ENCODE data around the gene COL19A1. TPM values are rescaled to one million over a fixed set of nuclear protein-coding genes. Genes with fewer than 3 reads are reported as not detected.

Gene COL19A1
- total and polyA plus RNA-seq, 2 of the 13 experiments (the other 11 are each of a cell fraction or from before 2014, with no cell fraction given), result not detected

DNA sequence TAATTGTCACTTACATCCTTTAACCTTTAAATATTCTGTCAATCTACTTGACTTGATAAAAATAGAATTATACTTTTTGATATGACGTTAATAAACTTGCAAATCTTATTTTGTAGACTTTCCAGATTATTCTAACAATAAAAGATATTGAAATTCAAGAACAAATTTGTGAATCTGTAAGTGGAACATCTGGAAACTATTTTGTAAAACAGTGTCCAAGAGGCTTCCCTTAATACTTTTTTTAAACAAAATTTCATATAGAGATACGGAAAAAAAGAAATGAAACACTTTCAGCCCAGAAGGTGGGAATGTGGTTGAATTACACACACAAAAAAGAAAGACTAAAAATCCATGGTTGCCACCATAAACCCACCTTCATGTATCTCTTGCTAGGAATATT, 174.4 kb downstream of the COL19A1 start:
- intact Hi-C loops (cut with micrococcal nuclease; ENCODE audit: unreplicated experiment), result no loop called here
- 2% methylated on average over 2 of the region's 2 CpGs for WGBS (ENCODE audit: low lambda C conversion rate)

DNA sequence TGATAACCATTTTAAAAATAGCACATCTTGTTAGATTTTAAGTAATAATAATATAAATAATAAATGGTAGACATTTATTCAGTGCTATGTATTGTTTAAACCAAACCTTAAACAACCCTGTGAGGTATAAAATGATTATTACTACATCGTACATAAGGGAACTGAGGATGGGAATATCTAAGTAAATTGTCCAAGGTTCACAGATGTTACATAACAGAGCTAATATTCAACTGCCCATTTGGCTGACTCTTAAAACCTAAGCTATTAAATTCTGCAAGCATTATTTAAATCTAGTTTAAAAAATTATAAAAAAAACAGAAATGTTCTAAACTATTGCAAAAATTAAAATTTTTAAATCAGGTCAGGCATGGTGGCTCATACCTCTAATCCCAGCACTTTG, 175.1 kb downstream of the COL19A1 start:
- H3K9me3 ChIP-seq (ENCODE audit: low read length), result no peaks in the 10 kb centered on the region
- H3K36me3 ChIP-seq (replicated peaks in 1 of 2; ENCODE audit: control insufficient read depth in 1 of 2, insufficient read depth in 2 of 2, low read length in 2 of 2), result no peaks in the 10 kb centered on the region
- DNase-seq (ENCODE audit: low spot score) (no peak), FAIRE-seq (no peak), ATAC-seq (no peak)
- 24% methylated on average over 1 of the region's 1 CpG for WGBS (ENCODE audit: low lambda C conversion rate)
- ChIA-PET CTCF (ENCODE audit: low intra/inter-chr PET ratio, low total read pairs) (no interaction called here), POLR2A (no interaction called here)
- no peak overlapping the region for H3K4me2 ChIP-seq (ENCODE audit: low read depth, low read length)
- intact Hi-C loops (cut with micrococcal nuclease; ENCODE audit: unreplicated experiment) (no loop called here), in situ Hi-C loops (cut with HindIII; ENCODE audit: extremely low pct_ligation_motif_present, low pct_unique_long_range_greater_than_20kb) (no loop called here)
- no peak overlapping the region for H3K27ac ChIP-seq (ENCODE audit: extremely low read length, insufficient read depth, low read length)
- H3K79me2 ChIP-seq (ENCODE audit: insufficient read depth, low read length), result no peaks in the 10 kb centered on the region
- H3K4me1 ChIP-seq (ENCODE audit: insufficient read depth, low read length), result no peaks in the 10 kb centered on the region
- BruUV-seq (replicated peaks), result no TSS peak
- no peak overlapping the region for H2AFZ ChIP-seq (ENCODE audit: low read length)
- no peak overlapping the region for H3K9ac ChIP-seq (ENCODE audit: insufficient read depth, low read depth, low read length)
- H3K27me3 ChIP-seq (ENCODE audit: control insufficient read depth in 1 of 2, insufficient read depth in 2 of 2, low read length in 2 of 2), result no peaks in the 10 kb centered on the region; a peak in 1 of 5 replicates
- no peak overlapping the region for H3K4me3 ChIP-seq (replicated peaks in 1 of 3; ENCODE audit: insufficient read depth in 1 of 3, low read depth in 2 of 3, low read length in 3 of 3)
- H4K20me1 ChIP-seq (ENCODE audit: insufficient read depth, low read length), result no peaks in the 10 kb centered on the region
- TF ChIP-seq GABPB1 (CRISPR knock-in tag; IDR thresholded peaks at IDR 0.05) (no peak), ZNF550 (CRISPR knock-in tag; IDR thresholded peaks at IDR 0.05; ENCODE audit: borderline replicate concordance) (no peak), BCL6 (CRISPR knock-in tag; IDR thresholded peaks at IDR 0.05) (no peak), FLYWCH1 (CRISPR knock-in tag; IDR thresholded peaks at IDR 0.05) (no peak), MXD4 (CRISPR knock-in tag; IDR thresholded peaks at IDR 0.05) (no peak), HMGA1 (CRISPR knock-in tag; conservative IDR thresholded peaks at IDR 0.05) (no peak), ZNF432 (CRISPR knock-in tag; IDR thresholded peaks at IDR 0.05; ENCODE audit: borderline replicate concordance) (no peak), REXO4 (CRISPR knock-in tag; IDR thresholded peaks at IDR 0.05; ENCODE audit: borderline replicate concordance) (no peak), POLR2AphosphoS5 (IDR thresholded peaks at IDR 0.05; ENCODE audit: low read depth, low read length) (no peak), ZNF883 (CRISPR knock-in tag; IDR thresholded peaks at IDR 0.05; ENCODE audit: not compliant biosample characterization) (no peak), ZNF292 (CRISPR knock-in tag; IDR thresholded peaks at IDR 0.05; ENCODE audit: borderline replicate concordance, low read depth) (no peak)
- TF ChIP-seq, protein P1, sequence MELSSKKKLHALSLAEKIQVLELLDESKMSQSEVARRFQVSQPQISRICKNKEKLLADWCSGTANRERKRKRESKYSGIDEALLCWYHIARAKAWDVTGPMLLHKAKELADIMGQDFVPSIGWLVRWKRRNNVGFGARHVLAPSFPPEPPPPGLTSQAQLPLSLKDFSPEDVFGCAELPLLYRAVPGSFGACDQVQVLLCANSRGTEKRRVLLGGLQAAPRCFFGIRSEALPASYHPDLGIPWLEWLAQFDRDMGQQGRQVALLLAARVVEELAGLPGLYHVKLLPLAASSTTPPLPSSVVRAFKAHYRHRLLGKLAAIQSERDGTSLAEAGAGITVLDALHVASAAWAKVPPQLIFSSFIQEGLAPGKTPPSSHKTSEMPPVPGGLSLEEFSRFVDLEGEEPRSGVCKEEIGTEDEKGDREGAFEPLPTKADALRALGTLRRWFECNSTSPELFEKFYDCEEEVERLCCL (CRISPR knock-in tag; IDR thresholded peaks at IDR 0.05; ENCODE audit: borderline replicate concordance), result no peak

More for the DNA sequence above, 174.4 kb downstream of the COL19A1 start:
- no peak overlapping the region for H3K9ac ChIP-seq (ENCODE audit: insufficient read depth, low read depth, low read length)
- H3K4me3 ChIP-seq (replicated peaks in 1 of 3; ENCODE audit: insufficient read depth in 1 of 3, low read depth in 2 of 3, low read length in 3 of 3), result no peak overlapping the region
- DNase-seq (ENCODE audit: low spot score) (no peak), FAIRE-seq (no peak), ATAC-seq (no peak)
- CTCF ChIA-PET (ENCODE audit: low intra/inter-chr PET ratio, low total read pairs), result no interaction called here
- no peak overlapping the region for H3K4me2 ChIP-seq (ENCODE audit: low read depth, low read length)
- no TSS peak for BruUV-seq (replicated peaks)
- no peak overlapping the region for H2AFZ ChIP-seq (ENCODE audit: low read length)
- no peaks in the 10 kb centered on the region for H4K20me1 ChIP-seq (ENCODE audit: insufficient read depth, low read length)
- H3K4me1 ChIP-seq (ENCODE audit: insufficient read depth, low read length), result no peaks in the 10 kb centered on the region
- H3K27ac ChIP-seq (ENCODE audit: extremely low read length, insufficient read depth, low read length), result no peak overlapping the region
- H3K9me3 ChIP-seq (ENCODE audit: low read length), result no peaks in the 10 kb centered on the region
- in situ Hi-C loops (cut with HindIII; ENCODE audit: extremely low pct_ligation_motif_present, low pct_unique_long_range_greater_than_20kb), result no loop called here
- no peaks in the 10 kb centered on the region for H3K27me3 ChIP-seq (ENCODE audit: control insufficient read depth in 1 of 2, insufficient read depth in 2 of 2, low read length in 2 of 2)
- POLR2A ChIA-PET, result no interaction called here
- H3K79me2 ChIP-seq (ENCODE audit: insufficient read depth, low read length), result no peaks in the 10 kb centered on the region
- no peaks in the 10 kb centered on the region for H3K36me3 ChIP-seq (replicated peaks in 1 of 2; ENCODE audit: control insufficient read depth in 1 of 2, insufficient read depth in 2 of 2, low read length in 2 of 2)
- TF ChIP-seq SOX6 (IDR thresholded peaks at IDR 0.05) (no peak), SOX6 (CRISPR knock-in tag; IDR thresholded peaks at IDR 0.05) (no peak), ZKSCAN8 (CRISPR knock-in tag; IDR thresholded peaks at IDR 0.05; ENCODE audit: borderline replicate concordance) (no peak), KMT2B (CRISPR knock-in tag; IDR thresholded peaks at IDR 0.05) (no peak), MLLT10 (CRISPR knock-in tag; IDR thresholded peaks at IDR 0.05) (no peak), ZNF639 (CRISPR knock-in tag; conservative IDR thresholded peaks at IDR 0.05) (no peak)
